Inferior parietal cortex (tissue), 1 donor: ENCODE measurements around the gene NUP210.
A peak's percentile ranks its signal among the peaks of the same experiment; 100 is the strongest.

ENCODE experiments used
- DNase-seq: peaks from one replicate; pipeline ENCODE4 v3.0.0-alpha.2; 2016; ENCODE audit errors: extremely low spot score

Gene NUP210

DNA sequence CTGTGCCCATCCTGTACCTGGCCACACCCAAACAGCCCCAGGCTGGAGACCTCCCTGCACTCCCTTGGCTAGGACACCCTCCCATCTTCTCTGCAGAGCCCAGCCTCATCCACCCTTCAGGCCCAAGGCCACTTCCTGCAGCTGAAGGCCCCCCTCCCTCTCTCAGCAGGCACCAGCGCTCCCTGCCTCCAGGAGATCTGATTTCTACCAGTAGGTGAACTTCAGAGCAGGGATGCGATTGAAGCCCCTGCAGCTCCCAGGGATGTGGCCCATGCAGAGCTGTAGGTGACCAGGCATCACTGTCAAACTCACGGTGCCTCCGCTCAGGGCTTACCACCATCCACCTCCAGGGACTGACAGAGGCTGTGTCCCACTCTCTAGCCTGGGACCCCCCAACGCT is 96.3 kb downstream of the NUP210 start:
- no peak for DNase-seq

DNA sequence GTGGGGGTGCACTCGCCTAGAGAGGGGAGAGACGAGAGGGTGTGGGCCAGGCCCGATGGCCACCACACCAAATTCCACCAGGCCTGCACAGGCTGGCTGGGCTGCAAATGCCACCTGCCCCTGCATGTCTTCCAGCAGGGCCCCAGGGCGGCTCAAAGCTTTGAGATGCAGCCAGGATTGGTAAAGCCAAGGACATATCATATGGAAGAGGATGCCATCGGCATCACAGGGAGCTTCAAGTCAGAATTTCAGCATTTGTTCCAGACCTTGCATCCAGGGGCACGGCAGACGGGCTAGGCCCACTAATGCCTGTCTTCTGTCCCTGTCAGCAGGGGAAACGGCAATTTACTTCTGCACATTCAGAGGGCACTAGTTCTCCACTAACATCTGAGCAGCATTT is 97.8 kb downstream of the NUP210 start:
- no peak for DNase-seq

DNA sequence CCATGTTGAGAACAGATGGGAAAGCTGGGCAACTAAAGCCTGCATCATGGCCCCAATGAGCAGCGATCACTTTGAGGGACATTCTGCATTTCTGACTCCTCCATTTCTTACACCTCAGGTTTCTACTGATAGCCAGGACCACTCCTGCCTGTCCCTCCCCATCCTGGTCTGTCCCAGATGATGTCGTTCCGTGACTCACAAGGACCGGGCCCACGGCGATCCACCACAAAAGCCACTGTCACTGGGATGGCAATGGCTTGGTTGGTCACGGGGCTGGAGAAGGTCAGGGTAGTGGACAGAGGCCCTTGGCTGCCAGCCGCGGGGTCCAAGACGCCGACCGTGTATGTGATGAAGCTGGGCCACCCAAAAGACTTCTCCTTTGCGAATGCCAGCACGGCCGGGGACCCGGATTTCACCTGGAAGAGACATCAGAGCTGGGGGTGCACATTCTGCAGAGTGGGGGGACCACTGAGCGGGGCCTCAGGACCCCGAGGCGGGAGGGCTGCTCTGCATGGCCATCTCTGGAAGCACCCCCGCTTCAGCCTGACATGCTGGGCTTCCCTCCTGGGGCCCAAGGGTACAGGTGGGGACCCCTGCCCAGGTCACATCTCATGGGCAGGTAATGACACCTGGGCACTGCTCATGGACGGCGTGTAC is 100.4 kb downstream of the NUP210 start:
- no peak for DNase-seq

DNA sequence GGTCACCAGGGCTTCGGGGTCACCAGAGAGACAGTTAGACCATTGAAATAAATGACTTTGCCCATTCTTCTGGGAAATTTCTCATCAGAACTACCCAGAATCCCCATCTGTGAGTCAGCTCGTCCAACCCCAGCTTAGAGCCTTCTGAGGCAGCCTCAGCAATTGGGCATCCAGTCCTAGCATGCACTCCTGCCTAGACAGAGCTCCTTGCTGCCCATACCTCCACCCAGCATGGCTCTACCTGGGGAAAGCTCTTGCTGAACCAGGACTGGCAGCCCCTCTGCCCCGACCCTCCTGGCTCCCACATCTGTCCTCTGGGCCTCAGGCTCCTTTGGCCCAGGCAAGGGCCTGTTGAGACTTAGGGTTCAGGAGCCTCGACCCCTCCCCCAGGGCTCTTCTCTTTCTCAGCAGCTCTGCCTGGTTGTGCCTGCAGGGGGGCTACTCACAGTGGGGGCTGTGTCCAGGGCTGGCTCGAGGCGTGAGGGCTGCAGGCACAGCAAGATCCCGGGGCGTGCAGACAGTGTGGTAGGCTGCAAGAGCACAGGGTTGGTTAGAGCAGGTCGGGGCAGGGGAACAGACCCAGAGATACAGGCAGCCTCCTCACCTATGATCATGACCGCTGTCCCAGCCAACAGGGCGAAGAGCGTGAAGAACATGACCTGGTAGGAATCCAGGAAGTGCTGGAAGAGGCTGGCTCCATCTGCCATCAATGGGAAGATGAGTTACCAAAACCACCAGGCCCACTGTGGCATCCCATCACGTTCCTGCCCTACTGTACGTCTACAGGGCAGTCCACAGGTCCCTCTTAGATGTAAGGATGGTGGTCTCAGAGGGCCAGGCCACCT is 101.3 kb downstream of the NUP210 start:
- no peak for DNase-seq

DNA sequence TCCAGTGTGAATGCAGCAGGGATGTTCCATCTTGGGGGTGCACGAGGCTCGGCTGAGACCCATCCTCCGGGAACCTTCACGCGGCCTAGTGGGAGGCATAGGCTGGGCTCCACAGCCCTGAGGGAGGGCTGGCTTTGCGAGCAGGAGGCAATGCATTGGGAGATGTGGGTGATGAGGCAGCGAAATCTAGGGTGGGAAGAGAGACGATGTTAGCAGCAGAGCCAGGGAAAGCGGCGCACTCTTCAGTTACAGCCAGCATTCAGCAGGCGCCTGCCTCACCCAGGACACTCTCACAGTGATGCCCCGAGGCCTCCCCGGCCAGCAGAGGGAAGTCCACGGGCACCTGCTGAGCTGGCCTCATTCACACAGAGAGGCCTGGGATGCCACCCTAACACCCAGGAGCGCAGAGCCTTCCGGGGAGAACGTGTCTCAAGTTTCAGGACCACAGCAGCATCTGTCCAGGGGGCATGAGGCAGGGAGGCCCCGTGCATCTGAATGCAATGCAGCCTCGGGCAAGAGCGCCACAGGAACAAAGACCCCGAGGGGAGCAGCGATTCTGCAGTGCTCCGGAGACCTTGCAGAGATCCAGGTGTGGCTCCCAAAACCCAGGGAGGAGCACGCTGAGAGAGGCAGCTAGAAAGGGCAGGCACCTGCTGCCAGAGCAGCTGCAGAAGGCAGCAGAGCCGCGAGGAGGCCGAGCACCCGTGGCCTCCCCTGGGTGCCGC is 102.4 kb downstream of the NUP210 start:
- peak; percentile 11 for DNase-seq

DNA sequence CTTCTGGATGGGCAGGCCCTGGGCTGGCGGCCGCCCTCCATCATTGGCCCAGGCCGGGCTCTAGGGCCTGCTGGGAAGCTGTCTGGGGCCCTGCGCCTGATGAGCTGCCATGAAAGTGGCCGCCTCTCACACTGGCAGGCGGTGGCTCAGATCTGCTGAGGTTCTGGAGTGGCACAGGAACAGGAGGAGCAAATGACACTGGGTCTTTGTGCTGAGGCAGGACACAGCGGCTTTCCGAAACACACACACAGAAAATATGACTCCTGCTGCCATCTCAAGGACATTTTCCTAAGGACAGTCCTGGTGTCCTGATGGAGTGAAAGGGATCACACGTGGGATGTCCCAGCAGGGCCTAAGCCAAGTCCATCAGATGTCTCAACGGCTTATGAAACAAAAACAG is 103.5 kb downstream of the NUP210 start:
- DNase-seq: peak; percentile 23

DNA sequence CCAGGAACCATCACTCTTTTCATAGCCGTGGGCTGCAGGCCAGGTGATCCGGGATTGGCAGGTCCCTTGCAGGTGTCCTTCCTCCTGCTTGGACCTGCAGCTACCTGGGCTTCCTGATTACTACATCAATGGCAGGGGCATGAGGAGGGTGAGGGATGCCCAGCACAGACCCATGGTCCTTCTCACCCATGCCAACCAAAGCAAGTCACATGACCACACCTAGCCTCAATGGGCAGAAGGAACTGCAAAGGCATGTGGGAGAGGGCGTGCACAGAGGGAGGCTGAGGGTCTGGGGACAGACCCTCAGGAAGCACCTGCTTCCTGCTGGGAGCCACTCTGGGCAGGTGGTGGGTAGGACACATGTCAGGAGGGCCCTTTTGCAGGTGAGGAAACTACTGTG is 105.2 kb downstream of the NUP210 start:
- DNase-seq: no peak

DNA sequence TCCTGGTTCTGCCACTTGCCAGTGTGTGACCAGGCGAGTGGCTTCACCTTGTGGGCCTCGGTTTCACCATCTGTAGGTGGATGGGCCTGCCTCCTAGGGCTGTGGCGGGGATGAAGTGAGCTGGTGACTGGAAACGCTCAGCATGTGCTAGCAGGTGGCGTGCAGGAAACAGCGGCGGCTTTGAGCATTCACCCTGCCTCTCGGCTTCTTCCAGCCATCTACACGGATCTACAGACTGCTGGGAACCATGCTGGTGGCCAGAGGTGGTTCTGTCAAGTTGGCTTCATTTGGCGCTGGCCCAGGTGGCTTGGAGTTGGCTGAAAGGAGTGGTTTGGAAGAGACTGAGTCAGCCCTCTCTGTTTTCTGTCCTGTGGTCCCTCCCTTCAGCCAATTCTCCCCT is 106.3 kb downstream of the NUP210 start:
- DNase-seq: no peak

DNA sequence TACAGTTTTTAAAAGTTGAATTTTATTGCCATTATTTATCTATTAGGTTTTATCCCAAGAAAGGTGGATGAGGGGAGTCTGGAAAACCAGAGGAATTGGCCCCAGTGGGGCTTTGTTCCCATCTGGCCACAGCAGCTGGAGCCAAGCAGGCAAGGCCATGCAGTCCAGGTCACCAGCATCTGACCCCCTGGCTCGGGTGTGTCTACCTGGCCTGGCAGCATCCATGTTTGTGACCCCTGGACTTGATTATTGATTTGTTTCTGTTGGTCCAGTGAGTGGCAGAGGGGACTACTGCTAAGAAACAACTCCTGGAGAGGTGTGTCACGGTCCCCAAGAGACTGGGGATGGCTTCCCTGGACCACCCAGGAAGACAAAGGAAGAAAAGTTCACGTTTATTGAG is 111.1 kb downstream of the NUP210 start:
- no peak for DNase-seq

DNA sequence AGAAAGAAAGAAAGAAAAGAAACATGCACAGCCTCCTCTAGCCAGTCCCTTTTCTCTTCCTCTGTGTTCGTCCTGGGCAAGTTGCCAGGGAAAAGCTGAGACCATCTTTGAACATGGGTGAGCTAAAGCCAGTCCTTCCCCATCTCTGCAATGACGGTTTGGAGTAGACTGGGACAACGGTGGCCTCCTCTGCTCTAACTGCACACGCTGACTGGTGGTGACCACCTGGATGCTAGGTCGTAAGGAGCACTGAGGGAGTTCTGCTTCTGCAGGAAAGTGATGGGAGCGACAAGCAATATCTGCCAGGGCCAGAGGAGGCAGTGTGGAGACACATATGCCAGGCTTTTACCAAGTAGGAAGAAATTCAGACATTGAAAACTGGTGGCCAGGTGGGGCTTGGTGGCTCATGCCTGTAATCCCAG is 111.7 kb downstream of the NUP210 start:
- peak; percentile 55 for DNase-seq

DNA sequence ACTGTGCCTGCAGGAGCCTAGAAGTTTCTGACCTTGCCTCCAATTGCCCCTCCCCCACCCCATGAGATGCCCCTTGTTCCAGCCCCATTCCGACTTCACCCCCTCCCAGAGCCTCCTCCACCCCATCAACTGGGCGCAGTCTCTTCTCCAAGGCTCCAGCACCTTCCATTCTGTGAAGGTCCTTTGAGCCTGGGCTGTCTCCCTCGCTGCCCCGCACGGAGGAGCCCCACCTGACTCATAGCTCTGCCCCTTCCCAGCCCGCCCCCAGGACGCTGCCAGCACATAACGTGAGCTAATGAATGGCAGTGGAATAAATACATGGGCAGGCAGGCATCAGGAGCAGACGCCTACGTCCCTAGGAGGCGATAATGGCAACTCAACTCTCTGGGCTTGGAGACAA is 113.1 kb downstream of the NUP210 start:
- no peak for DNase-seq

DNA sequence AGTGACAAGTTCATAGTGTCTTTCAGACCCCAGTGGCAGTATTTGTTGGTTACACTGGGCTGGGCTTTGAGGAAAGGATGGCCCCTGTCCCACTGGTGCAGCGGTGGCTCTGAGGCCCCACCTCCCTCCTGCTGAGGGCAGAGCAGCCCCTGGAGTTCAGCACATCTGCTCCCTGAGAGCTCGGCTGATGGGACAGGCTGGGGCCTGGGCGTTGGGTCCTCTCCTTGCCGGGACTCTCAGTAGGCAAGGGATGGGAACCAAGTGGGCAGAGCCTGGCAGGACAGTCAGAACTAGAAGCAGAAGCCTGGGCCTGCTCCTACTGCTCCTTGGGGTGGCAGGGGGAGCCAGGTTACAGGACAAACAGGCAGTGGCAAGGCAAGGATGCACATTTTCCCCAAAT is 114.5 kb downstream of the NUP210 start:
- DNase-seq: no peak

DNA sequence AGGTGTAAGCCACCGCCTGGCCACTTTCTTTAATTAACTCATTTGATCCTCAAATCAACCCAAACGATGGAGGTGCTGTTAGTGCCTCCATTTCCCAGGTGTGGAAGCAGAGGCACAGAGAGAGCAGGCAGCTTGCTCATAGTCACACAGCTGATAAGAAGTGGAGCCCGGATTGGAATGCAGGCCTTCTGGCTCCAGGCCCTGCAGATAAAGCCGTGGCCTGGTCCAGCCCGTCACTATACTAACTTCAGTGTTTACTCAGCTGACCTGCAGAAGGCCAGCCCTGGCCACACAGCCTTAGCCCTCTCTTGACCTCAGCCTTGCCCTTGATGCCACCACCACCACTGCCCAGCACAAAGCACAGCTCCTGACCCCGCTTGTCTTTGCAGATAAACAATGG is 116.7 kb downstream of the NUP210 start:
- no peak for DNase-seq

DNA sequence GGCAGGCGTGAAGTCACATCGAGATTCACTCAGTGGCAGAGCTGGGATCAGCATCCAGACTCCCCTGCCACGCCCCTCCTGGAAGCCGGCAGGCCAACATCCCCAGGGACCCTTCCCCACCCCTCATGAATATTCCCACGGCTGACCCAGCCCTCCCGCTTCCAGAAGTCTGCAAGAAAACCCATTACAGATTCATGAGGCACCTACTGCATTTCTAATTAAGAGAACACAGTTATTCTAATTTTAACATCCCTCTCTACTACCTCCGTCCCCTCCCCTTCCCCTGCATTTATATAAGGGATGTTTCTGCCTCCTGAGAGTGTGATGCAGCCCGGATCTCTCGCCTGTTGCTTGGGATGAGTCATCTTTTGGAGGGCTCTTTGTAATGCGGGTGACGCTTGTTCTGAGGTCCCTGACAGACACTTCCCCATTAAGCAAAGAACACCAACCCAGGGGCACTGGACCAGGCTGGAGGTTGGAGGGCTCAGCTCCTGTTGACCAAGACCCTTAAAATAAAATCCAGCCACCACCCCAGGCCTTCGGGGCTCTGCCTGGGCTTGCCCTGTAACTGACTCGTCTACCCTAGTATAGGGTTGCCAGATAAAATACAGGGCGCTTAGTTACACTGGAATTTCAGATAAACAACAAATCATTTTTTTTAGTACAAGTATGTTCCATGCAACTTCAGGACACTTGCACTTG is 118.7 kb downstream of the NUP210 start:
- DNase-seq: peak; percentile 41

DNA sequence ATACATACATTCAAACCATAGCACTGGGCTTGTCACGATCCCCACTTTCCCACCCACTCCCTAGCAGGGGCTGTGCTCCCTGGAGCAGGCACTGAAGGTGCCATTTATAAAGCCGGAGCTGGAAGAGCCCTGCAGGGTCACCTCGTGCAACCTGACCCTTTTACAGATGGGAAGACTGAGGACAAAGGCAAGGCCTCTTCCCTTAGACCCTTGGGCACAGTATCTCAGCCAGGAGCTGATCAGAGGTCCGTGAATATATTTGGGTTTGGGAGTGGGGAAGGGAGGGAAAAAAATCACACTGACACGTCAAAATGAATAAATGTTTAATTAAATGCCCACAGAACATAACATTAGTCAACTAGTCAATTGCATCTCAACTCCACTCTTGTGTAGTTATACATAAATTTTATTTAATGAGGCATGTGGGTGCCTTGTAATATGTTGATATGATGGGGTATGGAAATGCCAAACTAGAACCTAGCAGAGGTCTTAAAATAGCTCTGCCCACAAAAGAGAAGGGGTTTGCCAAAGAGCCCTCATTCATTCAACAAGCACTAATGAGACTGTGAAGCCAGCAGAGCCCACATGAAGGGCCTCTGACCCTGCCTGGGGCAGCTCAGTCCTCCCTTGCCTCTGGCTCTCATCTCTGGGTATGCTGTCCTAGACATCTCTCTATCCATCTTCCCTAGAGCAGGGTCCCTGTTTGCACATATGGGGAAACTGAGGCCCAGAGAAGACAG is 119.4 kb downstream of the NUP210 start:
- no peak for DNase-seq

DNA sequence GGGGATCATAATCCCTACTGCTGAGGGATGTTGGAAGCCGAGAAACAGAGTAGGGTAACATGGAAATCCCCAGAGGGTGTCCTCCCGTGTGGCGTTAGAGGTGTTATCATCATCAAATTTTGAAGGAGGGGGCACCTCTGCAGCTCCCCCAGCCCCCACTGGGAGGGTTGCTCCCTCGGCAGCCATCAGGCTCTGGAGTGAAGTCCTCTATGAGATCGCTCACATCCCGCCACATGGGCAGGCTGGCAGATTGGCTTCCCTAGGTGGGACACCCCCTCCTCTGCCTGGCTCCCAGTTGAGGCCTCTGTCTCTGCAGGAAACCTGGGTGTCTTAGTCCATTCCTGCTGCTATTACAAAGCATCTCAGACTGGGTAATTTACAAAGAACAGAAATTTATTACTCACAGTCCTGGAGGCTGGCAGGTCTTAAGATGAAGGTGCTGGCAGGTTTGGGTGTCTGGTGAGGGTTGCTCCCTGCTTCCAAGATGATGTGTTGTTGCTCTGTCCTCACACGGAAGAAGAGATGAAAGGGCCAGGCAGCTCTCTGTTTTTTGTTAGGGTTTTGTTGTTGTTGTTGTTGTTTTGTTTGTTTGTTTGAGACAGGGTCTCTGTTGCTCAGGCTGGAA is 120.5 kb downstream of the NUP210 start:
- no peak for DNase-seq

DNA sequence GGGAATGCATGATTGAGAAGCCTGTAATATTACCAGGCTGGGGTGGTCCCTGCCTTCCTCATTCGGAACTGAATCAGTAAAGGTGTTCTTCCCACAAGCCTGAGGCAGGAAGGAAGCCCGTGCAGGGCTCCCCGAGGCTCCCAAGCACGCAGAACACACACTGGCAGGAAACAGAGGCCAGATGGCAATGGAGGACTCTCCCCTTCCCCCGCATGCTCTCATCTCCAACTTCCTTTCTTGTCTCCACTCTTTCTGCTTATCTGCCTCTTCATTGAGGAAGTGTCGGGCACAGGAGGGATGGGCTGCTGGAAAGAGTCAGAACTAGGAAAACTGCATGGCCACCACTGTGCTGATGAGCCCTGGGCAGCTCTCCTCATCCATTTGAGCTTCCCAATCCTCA is 123.5 kb downstream of the NUP210 start:
- DNase-seq: no peak

DNA sequence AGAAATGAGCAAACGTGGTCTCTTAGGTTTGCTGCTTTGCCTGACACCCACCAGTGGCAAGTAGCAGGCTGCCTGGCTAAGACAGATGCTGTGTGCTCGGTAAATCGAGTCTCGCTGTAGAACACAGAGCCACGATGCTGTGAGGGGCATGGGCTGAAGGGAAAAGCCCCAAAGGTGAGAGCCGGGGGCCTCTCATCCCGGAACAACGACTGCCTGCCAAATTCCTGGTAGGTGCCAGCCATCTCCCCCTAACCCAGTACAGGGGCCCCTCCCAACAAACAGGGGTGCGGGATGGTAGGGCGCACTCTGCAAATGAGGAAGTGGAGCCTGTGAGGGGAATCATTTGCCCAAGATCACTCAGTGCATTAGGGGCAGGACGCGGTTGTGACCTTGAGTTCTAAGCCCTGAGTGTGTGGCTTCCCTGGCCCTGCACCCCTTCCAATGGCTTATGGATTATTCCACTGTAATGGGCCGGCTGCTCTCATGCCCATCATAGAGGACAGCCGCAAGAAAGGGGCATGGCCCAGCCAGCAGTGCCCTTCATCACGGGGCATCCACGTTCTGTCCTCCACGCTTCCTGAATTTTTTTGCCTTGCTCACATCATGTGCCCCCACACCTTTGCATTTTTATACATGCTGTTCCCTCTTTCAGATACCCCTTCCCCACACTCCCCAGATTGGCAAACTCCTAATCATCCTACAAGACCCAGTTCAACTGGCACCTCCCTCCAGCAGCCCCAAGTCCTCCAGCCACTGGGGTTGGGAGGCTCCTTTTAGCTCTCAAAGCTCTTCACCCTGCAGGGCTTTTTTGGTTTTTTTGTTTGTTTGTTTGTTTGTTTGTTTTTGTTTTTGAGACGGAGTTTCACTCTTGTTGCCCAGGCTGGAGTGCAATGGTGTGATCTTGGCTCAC is 125.4 kb downstream of the NUP210 start:
- no peak for DNase-seq

DNA sequence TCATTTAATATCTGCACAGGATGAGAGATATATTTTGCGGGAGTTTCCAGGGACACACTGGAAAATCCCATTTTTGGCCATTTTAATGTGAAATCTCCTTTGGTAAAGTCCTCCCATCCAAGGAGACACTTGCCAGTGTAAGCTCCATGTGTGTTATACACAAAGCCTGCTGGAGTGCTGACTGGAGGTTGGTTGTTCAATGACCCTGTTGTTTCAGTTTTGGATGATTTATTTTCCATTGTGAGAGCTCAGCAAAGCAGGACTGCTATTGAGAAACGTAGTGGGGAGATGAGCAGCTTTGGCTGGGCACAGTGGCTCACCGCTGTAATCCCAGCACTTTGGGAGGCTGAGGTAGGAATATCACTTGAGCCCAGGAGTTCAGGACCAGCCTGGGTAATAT is 127.7 kb downstream of the NUP210 start:
- no peak for DNase-seq

DNA sequence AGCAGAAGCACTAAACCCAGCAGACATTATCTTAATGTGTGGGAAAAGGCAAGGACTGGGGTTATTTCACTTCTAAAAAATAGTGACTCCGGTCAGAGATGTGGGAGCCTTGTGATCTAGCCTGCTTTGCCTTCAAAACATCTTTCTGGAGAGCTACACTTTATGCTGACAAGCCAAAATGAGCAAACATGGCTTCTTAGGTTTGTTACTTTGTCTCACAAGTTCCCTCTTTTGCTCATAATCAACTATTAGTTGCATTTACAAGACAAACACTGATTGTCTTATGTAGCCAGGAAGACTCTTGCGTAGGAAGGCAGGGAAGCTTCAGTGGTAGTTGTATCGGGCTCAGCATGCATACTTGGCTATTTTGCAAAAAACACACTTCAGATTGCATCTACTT is 129.2 kb downstream of the NUP210 start:
- no peak for DNase-seq
